HG02763 (cell line): ENCODE data around the gene KCNH2.

Source experiments
- ATAC-seq: cut with Tn5 transposase; IDR thresholded peaks from one replicate; pipeline ENCODE4 v1.9.1; 2021; ENCODE audit warnings: mild to moderate bottlenecking, moderate library complexity; ENCODE audit not compliant: unreplicated experiment

KCNH2 gene

DNA sequence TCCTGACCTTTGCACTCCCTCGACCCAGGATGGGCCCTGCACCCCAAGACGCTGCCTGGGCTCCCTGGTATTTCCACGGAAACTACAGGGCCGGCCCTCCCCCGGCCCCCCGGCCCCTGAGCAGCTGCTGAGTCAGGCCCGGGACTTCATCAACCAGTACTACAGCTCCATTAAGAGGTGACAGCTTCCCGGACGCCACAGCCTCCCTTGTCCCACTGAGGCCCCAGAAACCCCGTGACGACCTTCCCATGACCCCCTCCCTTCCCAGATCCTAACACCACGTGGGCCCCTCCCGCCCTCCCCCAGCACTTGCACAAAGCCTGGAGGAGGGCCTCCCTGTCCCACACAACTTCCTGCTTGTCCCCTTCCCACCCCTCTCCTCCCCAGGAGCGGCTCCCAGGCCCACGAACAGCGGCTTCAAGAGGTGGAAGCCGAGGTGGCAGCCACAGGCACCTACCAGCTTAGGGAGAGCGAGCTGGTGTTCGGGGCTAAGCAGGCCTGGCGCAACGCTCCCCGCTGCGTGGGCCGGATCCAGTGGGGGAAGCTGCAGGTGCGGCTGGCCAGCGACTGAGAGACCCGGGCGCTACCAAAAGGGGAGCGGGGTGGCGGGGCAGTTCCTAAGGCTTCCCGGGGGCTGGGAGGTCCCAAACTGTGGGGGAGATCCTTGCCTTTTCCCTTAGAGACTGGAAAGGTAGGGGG lies 18.4 kb upstream of the KCNH2 start:
- no peak for ATAC-seq

DNA sequence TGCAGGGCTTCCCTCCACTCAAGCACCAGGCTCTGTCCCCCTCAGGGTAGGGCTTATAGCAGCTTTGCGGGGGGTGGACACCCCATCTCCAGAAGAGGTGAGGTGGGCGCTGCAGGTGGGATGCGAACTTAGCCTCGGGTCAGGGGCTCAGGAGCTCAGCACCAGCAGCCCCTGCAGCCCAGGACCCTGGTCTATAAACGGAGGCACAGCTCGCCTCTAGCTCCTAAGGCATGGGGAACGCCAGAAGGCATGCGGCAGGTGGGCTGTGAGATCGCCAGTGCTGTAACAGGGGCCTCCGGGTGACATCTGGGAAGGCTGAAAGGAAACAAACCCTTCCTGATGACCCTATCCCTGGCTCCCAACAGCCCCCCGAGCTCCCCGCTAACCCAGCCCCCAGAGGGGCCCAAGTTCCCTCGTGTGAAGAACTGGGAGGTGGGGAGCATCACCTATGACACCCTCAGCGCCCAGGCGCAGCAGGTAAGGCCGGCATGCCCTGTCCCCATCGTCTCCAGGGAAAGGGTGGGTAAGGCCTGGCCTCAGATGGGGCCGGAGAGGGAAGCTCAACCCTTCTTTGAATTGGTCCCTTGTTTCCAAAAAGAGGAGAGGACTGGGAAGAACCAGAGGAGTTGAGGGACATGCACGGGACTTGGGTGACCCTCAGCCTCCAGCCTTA lies 16.9 kb upstream of the KCNH2 start:
- ATAC-seq, result no peak

DNA sequence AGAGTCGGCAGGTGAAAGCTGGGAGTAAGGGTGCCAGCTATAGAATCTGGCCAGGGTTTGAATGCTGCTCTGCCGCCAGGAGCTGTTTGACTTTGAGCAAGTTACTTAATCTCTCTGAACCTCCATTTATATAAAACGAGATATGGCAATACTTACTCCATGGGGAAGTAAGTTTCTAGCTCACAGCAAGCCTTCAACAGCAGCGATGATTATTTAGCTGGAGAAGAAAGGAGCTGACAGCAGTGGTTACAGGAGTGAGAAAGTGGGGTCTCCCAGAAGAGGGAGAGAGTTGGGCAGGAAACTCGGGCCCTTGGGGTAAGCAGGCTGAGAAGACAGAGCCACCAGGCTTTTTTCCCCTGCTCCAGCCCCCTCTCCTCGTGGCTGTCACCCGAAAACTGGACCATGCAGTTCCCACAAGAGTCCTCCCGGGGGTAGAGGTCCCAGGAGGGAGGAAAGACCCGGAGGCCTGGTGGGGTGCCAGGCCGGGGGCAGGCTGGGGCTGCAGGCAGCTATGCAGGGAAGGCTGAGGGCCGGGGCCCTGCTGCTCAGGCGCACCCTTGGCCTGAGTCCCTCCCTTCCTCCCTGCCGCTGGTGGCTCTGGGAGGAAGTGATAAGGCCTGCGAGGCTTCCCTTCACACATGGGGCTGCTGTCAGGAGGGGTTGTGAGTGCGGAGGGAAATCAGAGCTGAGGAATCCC lies 16.2 kb upstream of the KCNH2 start:
- no peak for ATAC-seq

DNA sequence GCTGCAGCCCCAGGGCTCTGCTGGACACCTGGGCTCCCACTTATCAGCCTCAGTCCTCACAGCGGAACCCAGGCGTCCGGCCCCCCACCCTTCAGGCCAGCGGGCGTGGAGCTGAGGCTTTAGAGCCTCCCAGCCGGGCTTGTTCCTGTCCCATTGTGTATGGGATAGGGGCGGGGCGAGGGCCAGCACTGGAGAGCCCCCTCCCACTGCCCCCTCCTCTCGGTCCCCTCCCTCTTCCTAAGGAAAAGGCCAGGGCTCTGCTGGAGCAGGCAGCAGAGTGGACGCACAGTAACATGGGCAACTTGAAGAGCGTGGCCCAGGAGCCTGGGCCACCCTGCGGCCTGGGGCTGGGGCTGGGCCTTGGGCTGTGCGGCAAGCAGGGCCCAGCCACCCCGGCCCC lies 15.4 kb upstream of the KCNH2 start:
- ATAC-seq, result no peak

DNA sequence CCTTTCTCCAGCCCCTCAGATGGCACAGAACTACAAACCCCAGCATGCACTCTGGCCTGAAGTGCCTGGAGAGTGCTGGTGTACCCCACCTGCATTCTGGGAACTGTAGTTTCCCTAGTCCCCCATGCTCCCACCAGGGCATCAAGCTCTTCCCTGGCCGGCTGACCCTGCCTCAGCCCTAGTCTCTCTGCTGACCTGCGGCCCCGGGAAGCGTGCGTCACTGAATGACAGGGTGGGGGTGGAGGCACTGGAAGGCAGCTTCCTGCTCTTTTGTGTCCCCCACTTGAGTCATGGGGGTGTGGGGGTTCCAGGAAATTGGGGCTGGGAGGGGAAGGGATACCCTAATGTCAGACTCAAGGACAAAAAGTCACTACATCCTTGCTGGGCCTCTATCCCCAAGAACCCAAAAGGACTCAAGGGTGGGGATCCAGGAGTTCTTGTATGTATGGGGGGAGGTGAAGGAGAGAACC lies 14.7 kb upstream of the KCNH2 start:
- ATAC-seq, result peak; percentile 54

DNA sequence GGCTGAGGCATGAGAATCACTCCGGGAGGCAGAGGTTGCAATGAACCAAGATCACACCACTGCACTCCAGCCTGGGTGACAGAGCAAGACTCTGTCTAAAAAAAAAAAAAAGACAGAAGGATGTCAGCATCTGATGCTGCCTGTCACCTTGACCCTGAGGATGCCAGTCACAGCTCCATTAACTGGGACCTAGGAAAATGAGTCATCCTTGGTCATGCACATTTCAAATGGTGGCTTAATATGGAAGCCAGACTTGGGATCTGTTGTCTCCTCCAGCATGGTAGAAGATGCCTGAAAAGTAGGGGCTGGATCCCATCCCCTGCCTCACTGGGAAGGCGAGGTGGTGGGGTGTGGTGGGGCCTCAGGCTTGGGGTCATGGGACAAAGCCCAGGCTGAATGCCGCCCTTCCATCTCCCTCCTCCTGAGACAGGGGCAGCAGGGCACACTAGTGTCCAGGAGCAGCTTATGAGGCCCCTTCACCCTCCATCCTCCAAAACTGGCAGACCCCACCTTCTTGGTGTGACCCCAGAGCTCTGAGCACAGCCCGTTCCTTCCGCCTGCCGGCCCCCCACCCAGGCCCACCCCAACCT lies 14.0 kb upstream of the KCNH2 start:
- no peak for ATAC-seq

DNA sequence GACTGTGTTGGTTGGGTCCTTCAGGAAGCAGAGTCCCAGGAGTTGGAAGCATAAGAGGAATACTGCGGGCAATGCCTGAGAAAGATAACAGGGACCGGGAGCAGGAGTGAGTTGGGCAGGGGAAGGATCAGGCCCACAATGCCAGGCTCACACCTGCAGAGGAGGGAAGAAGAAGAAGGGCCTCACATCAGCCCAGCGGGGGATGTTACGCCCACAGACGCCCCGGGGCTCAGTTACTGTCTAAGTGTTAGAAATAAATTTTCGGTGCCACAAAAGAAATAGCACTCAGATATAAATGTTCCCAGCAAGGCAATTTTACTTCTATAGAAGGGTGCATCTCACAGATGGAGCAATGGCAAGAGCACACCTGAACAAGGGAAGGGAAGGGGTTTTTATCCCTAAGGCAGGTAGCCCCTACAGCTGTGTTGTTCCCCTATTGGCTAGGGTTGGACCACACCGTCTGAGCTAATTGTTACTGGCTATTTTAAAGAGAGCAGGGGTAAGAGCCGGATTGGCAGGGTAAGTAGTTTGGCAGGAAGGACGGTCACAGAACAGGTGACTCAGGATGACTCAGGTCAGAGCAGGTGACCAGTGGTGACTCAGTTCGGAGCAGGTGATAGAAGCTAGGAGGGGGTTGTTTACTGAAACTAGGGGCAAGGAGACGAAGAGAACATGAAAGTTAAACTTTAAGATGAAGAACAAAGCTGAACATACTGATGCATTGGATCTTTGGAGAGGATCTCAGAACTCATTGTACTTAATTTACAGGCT lies 12.5 kb upstream of the KCNH2 start, which contains the start of gene NOS3:
NOS3 (plus strand) TSS at position 602 of the 771 bp plus-strand sequence. CDS start 2,787 bp downstream, outside the sequence.
- ATAC-seq, result no peak

DNA sequence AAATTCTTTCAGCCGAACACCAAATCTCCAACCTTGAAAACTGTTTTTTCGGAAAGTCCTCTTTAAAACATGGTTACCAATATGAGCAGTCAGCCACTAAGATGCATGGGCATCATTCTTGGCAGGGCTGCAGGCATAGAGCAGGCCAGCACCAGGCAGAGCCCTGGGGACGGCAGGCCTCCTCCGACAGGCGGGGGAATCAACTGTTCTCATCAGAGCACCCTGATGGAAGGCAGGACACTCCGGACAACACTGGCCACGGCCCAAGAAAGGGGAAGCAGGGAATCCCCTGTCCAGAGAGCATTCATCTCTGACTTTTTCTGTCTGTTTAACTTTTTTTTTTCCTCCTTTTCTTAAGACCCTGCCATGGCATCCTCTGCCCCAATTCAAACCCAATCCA lies 11.3 kb upstream of the KCNH2 start:
- no peak for ATAC-seq

DNA sequence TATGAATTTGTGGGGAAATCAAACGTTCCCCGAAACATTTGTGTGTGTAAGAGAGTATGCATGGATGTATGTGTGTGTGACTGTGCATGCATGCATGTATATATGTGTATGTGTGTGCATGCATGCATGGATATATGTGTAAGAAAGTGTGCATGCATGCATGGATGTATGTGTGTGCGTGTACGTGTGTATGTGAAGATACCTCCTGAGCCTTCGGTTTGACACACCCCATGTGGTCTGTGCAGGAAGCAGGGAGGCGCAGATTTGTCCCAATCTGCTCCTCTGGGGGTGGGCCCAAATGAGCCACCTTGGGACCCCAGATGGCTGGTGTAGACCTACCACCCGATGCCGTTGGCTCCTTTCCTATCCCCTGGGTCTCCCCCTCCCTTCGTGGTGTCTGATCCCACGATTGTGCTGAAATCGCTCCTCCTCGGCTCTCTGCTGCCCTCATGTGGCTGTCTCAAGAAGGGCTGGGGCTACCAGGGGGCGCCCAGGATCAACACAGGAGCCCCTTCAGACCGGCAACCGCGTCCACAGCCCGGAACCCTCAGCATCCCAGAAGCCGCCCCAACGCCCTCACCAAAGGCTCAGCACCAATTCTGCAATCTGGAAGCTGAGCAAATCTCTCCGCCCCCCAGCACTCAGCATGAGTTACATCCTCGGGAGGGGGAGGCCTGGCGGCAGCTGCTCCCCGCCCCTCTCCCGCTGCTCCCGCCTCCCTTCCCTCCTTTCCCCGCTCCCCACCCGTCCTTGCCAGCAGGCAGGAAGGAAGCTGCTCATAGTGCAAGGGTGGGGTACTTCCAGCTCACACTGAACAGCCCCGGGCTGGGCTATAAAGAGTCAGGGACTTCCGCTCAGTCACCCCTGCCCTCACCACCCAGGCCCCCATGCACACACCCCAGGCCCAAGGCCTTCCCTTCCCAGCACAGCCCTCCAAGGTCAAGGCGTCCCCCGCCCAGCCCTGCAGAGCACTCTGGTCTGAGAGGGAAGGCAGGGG lies 10.4 kb upstream of the KCNH2 start:
- ATAC-seq, result no peak

DNA sequence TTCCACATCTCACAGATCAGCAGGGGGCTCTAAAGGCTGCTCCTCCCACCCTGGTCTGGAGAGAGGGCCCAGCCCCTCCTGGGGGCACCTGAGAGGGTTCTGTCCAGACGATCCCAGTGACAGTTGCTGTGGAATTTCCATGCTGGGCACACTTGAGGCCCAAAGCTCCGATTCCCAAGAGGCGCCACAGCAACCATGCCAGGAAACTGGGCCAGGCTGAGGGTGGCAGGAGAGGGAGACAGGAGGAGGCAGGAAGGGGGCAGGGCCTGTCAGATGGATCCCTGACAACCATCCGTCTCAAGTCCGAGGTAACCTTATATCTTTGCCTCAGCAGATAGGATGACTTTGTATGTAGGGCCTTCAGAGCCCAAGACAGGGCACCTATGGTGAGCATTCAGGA lies 8.4 kb upstream of the KCNH2 start:
- no peak for ATAC-seq

DNA sequence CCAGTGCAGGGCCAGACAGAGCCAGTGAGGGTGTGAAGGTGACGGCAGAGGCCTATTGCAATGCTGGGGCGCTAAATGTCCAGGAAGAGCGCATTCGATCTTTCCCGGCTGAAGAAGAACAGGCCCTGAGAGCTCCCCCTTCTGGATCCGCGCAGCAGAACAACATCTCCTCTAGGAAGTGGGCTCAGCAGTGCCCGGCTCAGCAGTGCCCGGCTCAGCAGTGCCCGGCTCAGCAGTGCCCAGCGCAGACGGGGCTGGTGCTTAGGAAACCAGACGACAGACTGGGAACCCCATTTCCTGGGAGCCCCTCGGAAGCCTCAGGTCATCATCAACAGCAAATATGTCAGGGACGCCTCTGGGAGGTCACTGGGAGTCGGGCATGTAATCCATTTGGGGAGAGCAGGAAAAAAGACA lies 8.0 kb upstream of the KCNH2 start:
- ATAC-seq, result no peak

DNA sequence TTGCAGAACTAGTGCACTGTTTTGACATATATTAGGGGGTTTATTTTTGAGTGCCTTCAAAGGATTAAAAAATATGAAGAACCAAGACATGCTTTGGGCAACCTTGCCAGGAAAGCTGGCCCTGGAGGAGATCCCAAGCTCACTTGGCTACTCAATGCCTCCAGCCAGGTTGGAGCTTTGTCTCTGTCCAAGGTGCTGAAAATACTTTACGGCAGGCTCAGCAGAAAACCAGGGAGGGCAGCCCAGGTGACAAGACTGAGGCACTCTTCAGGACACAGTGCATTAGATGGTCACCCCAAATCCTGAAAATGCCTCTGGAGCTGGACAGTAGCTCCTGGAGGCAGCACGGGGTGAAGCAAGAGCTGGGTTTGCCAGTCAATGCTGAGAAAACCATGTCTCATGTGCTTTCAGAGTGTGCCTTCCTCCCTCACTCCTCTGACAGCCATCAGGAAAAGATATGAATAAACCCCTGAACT lies 5.8 kb upstream of the KCNH2 start:
- no peak for ATAC-seq

DNA sequence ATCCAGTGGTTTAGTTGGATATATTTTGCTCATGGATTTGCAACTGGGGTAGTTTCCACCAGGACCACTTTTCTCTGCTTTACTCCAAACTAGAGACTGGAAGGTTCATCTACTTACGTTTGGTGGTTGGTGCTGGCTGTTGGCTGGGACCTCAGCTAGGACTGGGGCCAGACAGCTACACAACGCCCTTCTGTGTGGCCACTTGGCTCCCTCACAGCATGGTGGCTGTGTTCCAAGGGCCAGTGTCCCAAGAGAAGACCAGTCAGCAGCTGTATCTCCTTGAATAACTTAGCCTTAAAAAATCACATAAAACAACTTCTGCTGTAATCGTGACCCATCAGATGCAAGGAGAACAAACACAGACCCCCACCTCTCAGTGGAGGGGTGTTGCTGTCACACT lies 4.2 kb upstream of the KCNH2 start:
- ATAC-seq, result no peak

DNA sequence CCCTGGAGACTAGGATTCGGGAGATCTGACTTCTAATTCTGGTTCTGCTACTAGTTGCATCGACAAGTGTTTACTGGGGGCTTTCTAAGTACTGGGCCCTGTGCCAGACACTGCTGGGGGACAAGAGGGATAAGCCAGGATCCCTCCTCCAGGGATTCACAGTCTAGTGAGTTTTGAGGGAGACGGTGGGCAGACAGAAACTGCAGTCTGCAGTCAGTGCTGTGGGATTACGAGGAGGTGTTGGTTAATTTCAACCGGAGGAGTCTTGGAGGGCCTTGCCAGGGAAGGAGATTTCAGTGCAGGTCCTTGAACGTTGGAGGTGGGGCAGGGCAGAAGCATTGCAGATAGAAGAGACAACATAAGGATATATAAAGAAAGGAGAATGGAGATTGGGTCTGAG lies 3.5 kb upstream of the KCNH2 start:
- ATAC-seq, result no peak

DNA sequence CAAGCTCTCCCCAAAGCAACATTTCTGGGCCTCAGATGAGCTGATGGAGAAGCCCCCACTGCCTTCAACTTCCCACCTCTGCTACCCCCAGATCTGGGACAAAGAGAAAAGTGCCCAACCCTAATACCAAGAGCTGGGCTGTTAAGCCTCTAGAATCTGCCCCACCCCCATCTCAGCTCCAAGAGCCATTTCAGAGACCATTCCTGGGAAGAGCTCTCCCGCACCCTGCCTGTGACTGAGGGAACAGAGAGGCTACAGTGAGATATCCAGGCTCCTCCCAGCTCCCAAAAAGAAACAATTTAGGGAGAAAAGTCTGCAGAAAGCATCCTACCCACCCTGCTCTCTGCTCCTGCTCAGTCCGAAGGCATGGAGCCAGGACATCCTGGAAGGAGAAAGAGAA lies 2.5 kb upstream of the KCNH2 start:
- no peak for ATAC-seq

DNA sequence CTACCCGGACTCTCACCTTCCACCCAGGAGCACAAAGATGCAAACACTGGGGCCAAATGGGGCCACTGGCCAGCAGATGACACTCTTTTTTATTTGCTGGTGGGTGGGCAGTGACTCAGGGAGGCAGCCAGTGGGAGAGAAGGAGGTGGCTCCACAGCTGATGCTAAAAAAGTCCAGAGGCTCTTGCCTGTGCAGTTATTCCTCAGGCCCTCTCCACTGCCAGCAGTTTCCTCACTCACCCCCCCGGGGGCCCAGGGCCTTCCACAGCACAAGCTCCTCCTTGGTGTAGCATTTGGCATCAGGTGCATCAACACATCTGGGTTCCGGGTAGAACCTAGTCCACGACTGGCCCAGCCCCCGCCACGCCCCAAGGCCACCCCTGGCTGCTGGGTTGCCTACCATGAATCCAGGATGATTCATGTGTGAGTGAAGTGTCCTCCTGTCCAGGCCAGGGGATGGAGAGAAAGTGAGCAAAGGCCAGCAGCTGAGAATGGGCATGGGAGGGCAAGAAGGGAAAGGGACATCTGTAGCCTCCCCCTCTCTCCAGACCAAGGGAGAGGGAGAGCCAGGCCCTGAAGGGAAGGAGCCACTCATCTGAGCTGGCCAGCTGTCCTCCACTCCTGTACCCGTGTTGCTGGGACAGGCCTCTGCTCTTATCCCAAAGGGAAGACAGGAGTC lies 1.7 kb upstream of the KCNH2 start:
- ATAC-seq, result no peak

DNA sequence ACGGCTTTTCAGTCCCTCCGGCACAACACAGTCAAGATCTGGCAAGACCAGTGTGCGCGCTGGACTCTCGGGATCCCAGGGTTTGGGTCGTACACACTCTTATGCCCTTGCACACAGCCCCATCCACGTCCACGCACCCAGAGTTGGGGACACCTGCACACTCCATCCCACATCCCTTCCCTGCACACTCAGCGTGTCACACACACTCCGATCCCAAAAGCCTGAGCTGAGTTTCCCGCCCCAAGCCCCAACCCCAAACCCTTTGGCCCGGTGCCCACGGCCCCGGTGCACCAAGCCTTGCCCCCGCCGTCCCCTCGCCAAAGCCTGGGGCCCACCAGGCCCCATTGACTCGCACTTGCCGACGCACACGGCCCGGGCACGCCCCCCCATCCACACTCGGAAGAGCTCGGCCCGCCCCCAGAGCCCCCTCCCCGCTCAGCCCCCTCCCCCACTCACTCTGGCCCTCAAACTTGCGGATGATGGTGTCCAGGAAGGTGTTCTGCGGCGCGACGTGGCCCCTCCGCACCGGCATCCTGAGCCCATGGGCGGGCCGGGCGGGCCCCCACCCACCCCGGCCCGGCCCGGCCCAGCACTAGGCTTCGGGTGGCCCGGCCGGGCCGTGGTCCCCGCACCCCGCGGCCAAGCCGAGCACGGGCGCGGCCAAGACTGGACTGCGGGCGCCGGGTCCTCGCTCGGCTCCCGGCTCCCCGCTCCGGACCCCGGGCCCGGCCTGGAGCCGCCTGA lies 567 bp downstream of the KCNH2 start:
- no peak for ATAC-seq
